Activated CD8-positive, alpha-beta T cell treated with anti-CD3 and anti-CD28 coated beads for 36 hours (primary cell): ENCODE results near the gene FABP6. TPM values are rescaled to one million over a fixed set of nuclear protein-coding genes. Genes with fewer than 3 reads are reported as not detected.

Experiments used
- ATAC-seq: fragments of 200-7000 bp; cut with Tn5 transposase; one replicate; pipeline ENCODE4 v1.10.0; 2021; ENCODE audit warnings: mild to moderate bottlenecking, moderate library complexity
- CTCF ChIA-PET: fragments of 350-600 bp; sonication (Branson Sonifier 250); formaldehyde crosslinking; loops from one replicate; lab custom pipeline; 2021; ENCODE audit warnings: antibody characterized with exemption; lab: Charles Lee
- POLR2A ChIA-PET: fragments of 350-600 bp; sonication (Branson Sonifier 250); formaldehyde crosslinking; loops from one replicate; lab custom pipeline; 2021; ENCODE audit warnings: antibody characterized with exemption; lab: Charles Lee
- DNase-seq: peaks from one replicate; pipeline ENCODE4 v3.0.0-alpha.2; 2020
- H3K27ac Mint-ChIP-seq: one replicate; pipeline ENCODE4 v1.8.0; 2021; ENCODE audit warnings: mild to moderate bottlenecking, mixed read lengths
- H3K27me3 Mint-ChIP-seq: one replicate; pipeline ENCODE4 v1.8.0; 2021; ENCODE audit warnings: mixed read lengths
- H3K36me3 Mint-ChIP-seq: one replicate; pipeline ENCODE4 v1.8.0; 2021; ENCODE audit warnings: low read depth, mixed read lengths
- H3K4me1 Mint-ChIP-seq: one replicate; pipeline ENCODE4 v1.8.0; 2021; ENCODE audit warnings: low read depth, mixed read lengths
- H3K4me3 Mint-ChIP-seq: one replicate; pipeline ENCODE4 v1.8.0; 2021; ENCODE audit warnings: mild to moderate bottlenecking, moderate library complexity, mixed read lengths
- H3K9me3 Mint-ChIP-seq: one replicate; pipeline ENCODE4 v1.8.0; 2021; ENCODE audit warnings: mixed read lengths
- intact Hi-C: fragments of 100-400 bp; cut with micrococcal nuclease; formaldehyde crosslinking; loops from one replicate; pipeline ENCODE4 v1.10.0; 2022
- total RNA-seq, 2 experiments: library from RNA; stranded (reverse); gene quantifications; one replicate each; pipeline ENCODE4 v1.2.3, GENCODE V29; 2021
- TF ChIP-seq, protein P1 (sequence below): fragments of 200-600 bp; IDR thresholded peaks from one replicate; pipeline ENCODE4 v1.8.0; 2022; ENCODE audit warnings: antibody characterized with exemption, mild to moderate bottlenecking

The FABP6 gene
- total RNA-seq, 2 experiments from 2014 or later = not detected

DNA sequence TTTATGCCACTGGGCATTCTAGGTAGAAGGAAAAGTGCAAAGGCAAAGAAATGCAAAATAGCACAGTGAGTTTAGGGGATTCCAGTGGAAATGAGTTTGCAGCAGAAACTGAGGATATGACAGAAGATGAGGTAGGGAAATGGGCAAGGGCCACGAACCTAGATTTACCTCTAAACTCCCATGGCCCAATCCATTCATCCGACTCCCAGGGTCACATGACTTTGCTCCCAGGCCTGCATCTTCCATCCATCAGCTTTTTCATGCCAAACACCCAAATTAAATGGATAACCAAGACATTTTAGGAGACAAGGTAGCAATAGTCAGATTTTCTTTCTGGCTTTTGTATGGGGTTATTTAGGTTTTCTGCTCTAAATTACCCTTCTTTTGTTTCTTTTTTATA is 22.2 kb upstream of the FABP6 start:
- intact Hi-C loops = no loop called here
- Mint-ChIP-seq H3K27ac (no peak overlapping the region), H3K9me3 (no peaks in the 10 kb centered on the region), H3K4me1 (no peaks in the 10 kb centered on the region), H3K4me3 (no peak overlapping the region), H3K36me3 (no peaks in the 10 kb centered on the region), H3K27me3 (no peaks in the 10 kb centered on the region)
- ATAC-seq (no peak), DNase-seq (no peak)
- TF ChIP-seq, protein P1, sequence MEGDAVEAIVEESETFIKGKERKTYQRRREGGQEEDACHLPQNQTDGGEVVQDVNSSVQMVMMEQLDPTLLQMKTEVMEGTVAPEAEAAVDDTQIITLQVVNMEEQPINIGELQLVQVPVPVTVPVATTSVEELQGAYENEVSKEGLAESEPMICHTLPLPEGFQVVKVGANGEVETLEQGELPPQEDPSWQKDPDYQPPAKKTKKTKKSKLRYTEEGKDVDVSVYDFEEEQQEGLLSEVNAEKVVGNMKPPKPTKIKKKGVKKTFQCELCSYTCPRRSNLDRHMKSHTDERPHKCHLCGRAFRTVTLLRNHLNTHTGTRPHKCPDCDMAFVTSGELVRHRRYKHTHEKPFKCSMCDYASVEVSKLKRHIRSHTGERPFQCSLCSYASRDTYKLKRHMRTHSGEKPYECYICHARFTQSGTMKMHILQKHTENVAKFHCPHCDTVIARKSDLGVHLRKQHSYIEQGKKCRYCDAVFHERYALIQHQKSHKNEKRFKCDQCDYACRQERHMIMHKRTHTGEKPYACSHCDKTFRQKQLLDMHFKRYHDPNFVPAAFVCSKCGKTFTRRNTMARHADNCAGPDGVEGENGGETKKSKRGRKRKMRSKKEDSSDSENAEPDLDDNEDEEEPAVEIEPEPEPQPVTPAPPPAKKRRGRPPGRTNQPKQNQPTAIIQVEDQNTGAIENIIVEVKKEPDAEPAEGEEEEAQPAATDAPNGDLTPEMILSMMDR = no peak
- ChIA-PET POLR2A (no interaction called here), CTCF (interaction anchor here (1.8 kb wide), 1 partner anchor 138 kb away, joined by 6 read pairs; no protein-coding TSS in a partner anchor)

DNA sequence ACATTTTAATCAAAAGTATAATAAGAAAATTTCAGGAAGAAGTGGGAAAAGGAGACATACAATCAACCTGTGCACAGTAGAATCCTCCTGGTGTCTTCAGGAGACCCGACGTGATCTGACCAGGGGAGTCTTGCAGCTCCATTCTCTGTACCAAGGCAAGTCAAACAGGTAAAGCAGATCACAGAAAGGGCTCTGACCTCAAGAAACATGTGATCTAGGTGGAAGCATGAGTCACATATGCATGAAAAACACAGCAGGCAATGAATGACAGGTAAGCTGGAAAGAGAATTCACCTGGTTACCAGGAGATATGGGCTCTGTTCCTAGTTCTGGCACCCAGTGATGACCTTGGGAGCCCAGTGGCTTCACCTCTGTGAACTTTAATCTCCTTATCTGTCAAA is 19.4 kb upstream of the FABP6 start:
- H3K27ac Mint-ChIP-seq = no peak overlapping the region
- ChIA-PET POLR2A (no interaction called here), CTCF (interaction anchor here (2.8 kb wide), 1 partner anchor 181 kb away, joined by 7 read pairs; no protein-coding TSS in a partner anchor)
- ATAC-seq (no peak), DNase-seq (no peak)
- no peaks in the 10 kb centered on the region for H3K27me3 Mint-ChIP-seq
- H3K4me1 Mint-ChIP-seq = no peaks in the 10 kb centered on the region
- intact Hi-C loops = no loop called here
- no peaks in the 10 kb centered on the region for H3K36me3 Mint-ChIP-seq
- H3K4me3 Mint-ChIP-seq = no peak overlapping the region
- TF ChIP-seq, protein P1 = no peak
- no peaks in the 10 kb centered on the region for H3K9me3 Mint-ChIP-seq

DNA sequence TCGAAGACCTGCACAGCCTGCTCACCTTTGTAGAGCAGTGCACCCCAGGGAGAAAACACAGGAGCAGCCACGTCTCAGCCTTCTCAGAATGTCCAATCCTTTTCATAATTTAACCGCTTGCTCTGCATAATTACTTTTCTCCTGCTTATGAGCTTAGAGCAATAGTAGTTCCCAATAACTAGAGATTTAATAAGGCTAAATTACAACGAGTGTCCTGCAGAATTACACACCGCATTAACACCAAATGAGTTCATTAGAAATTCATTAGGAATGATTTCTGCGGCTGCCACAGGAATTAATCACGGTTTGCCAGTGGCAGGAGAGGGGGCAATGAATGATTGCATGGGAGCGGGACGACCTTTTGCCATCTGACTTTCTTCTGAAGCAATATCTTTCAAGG is 18.7 kb upstream of the FABP6 start:
- ATAC-seq (no peak), DNase-seq (no peak)
- CTCF ChIA-PET = interaction anchor here (1.1 to 2.8 kb wide), 2 partner anchors 135 to 181 kb away, joined by 6 to 7 read pairs; no protein-coding TSS in a partner anchor
- intact Hi-C loops = no loop called here
- no peak overlapping the region for H3K27ac Mint-ChIP-seq
- H3K4me3 Mint-ChIP-seq = no peak overlapping the region
- no peaks in the 10 kb centered on the region for H3K36me3 Mint-ChIP-seq
- H3K27me3 Mint-ChIP-seq = no peaks in the 10 kb centered on the region
- POLR2A ChIA-PET = no interaction called here
- H3K4me1 Mint-ChIP-seq = no peaks in the 10 kb centered on the region
- TF ChIP-seq, protein P1 = no peak
- no peaks in the 10 kb centered on the region for H3K9me3 Mint-ChIP-seq

DNA sequence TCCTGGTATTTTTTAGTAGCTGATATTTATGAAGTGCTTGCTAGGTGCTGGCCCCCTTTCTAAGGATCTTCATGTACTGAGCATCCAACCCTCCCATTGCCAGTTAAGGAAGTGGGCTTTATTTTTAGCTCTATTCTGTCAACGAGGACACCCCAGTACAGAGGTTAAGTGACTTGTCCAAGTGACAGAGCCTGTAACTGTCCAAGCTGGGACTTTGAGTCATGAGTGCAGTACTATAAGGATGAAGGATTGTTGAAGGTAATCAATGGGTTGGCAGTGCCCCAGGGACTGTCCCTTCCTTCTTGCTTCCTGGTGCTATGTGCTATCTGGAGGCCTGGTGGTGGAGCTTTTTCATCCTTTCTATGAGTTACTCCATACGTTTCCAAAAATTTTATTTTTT is 18.0 kb upstream of the FABP6 start:
- POLR2A ChIA-PET = interaction anchor here (0.6 kb wide), 1 partner anchor 90 kb away, joined by 3 read pairs; no protein-coding TSS in a partner anchor
- TF ChIP-seq, protein P1 = no peak
- no peak overlapping the region for H3K4me3 Mint-ChIP-seq
- no peaks in the 10 kb centered on the region for H3K4me1 Mint-ChIP-seq
- CTCF ChIA-PET = interaction anchor here (1.1 to 2.8 kb wide), 2 partner anchors 134 to 180 kb away, joined by 6 to 7 read pairs; no protein-coding TSS in a partner anchor
- H3K9me3 Mint-ChIP-seq = no peaks in the 10 kb centered on the region
- intact Hi-C loops = no loop called here
- DNase-seq (no peak), ATAC-seq (no peak)
- H3K27me3 Mint-ChIP-seq = no peaks in the 10 kb centered on the region
- no peak overlapping the region for H3K27ac Mint-ChIP-seq
- no peaks in the 10 kb centered on the region for H3K36me3 Mint-ChIP-seq

DNA sequence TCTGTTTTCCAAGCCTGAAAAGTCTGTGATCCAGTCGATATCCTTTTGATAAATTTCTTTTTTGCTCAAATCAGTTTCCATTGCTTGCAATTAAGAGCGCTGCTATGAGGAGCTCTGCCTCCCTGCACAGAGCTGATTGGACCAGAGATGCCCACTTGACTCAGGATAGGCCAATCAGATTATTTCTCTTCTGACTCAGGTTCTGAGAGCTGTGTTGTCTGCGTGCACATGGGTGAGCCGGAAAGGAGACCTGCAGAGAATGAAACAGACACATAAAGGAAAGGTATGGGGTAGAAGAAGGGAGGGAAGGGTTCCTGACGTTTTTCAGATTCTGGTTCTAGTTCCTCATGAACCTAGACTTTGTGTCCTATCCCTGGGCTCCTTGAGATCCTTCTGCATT is 15.8 kb upstream of the FABP6 start:
- ChIA-PET CTCF (interaction anchor here (1.4 kb wide), 1 partner anchor 15 kb away, joined by 3 read pairs; no protein-coding TSS in a partner anchor), POLR2A (no interaction called here)
- TF ChIP-seq, protein P1 = no peak
- ATAC-seq (no peak), DNase-seq (no peak)
- Mint-ChIP-seq H3K36me3 (no peaks in the 10 kb centered on the region), H3K4me3 (no peak overlapping the region), H3K27ac (no peak overlapping the region), H3K9me3 (no peaks in the 10 kb centered on the region), H3K4me1 (no peaks in the 10 kb centered on the region), H3K27me3 (no peaks in the 10 kb centered on the region)
- intact Hi-C loops = no loop called here
